Stimulated activated CD4-positive, alpha-beta T cell treated with anti-CD3 and anti-CD28 coated beads, Interleukin-12 subunit alpha, Interleukin-12 subunit beta, amount 100 ng/mL, for 4 hours (primary cell): ENCODE measurements around the gene SNX30.

Experiments used
- DNase-seq: peaks from one replicate; pipeline ENCODE4 v3.0.0-alpha.2; 2020

The SNX30 gene

DNA sequence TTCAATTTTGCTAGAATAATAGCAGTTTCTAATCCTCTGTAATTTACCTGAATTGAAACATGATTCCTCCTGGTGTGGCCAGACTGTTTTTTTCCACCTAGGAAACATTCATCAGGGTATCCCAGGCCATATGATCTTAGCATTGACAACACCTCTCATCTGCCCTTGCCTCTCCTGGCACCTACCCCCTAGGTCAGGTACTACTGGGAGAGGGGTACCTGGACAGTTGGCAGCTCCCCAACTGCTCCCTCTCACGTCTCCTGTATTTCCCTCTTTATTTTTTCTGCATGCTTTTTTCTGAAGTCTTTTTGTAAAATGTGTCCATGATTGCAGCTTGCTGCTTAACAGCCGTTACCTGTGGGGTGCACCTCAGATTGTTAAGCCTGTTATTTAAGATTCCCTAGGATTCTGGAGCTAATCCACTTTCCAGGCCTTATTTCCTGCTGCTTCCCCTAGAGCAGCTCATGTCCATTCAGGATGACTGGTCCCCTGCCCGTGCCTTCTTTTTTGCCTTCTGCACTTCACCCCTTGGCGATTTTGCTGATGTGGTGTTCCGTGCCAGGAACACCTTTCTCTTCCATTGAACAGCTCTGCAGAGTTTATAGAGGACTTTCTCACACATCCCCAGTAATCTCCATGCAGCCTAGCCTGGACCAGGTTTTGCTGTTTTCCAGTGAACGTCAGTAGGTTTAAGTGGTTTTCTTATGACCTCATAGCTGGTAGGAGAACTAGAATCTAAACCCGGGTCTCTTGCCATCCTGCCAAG is 33.6 kb downstream of the SNX30 start:
- no peak for DNase-seq

DNA sequence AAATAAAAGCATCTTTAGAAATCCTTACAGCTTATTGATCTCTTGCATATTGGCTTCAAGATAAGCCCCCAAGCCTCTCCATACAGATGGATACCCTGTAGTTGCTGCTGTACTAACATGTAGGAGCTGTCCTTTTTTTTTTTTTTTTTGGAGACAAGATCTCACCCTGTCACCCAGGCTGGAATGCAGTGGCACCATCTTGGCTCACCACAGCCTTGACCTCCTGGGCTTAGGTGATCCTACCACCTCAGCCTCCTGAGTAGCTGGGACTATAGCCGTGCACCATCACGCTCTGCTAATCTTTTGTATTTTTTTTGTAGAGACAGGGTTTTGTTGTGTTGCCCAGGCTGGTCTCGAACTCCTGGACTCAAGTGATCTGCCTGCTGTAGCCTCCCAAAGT is 35.4 kb downstream of the SNX30 start:
- no peak for DNase-seq

DNA sequence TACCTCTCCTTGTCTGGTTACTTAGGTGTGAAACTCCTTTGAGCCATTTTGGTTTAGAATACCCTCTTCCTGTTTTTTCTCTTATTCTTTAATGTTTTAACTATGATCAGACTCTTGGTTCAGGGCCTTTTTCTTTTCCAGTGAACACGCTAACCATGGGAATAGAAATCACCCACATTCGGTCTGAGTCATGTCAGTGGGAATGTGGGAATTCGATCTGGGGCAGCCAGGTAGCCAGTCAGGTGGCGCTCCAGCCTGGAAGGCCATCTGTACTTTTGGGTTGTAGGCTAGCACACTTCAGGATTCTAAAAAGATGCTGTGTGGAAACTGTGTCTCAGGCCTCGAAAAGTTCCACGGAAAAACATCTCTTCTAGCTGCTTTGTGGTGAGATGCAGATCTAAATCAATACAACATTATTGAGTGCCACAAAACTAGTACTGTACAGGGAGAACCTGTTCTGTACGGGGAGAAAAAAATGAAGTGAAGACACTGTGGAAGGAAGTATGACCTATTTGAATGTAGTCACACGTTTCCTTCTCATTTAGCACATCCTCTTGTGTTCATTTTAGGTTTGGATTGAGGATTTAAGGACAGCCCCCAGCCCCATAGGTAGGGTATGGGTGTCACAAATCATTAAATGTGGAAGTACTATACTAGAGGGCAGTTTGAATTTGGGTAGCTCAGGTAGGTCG is 36.4 kb downstream of the SNX30 start:
- no peak for DNase-seq

DNA sequence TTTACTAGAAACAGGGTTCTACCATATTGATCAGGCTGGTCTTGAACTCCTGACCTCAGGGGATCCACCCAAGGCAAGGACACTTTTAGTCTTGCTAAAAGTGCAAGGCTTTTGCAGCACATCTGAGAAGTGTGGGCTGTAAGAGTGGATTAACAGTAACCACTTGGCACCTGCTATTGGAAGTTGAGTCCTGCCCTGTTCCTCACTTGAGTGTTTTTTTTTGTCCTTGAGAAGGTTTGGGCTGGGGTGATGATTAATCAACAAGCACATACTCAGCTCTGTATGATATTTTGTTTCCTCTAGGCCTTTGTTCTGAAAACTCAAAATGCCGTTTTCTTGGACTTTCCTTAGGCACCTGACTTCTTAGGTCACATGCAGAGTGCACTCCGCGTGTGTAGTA is 37.4 kb downstream of the SNX30 start:
- DNase-seq = no peak

DNA sequence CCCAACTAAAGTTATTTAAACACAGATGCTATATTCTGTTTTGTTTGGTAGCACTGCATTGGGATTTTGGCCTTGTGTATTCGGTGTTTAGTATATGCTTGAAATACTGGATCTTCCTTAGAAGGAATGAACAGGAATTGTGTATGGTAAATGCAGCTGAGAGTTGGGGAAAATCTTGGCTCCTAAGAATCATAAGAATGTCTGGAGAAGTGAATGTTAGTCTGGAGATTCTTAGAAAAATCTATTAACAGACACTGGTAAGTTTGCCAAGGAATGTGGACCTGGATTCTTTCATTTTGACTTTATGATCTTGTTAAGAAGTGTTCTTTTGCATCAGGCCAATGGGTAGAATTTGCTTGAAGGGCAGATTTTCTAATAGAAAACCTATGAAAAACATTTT is 38.9 kb downstream of the SNX30 start:
- no peak for DNase-seq

DNA sequence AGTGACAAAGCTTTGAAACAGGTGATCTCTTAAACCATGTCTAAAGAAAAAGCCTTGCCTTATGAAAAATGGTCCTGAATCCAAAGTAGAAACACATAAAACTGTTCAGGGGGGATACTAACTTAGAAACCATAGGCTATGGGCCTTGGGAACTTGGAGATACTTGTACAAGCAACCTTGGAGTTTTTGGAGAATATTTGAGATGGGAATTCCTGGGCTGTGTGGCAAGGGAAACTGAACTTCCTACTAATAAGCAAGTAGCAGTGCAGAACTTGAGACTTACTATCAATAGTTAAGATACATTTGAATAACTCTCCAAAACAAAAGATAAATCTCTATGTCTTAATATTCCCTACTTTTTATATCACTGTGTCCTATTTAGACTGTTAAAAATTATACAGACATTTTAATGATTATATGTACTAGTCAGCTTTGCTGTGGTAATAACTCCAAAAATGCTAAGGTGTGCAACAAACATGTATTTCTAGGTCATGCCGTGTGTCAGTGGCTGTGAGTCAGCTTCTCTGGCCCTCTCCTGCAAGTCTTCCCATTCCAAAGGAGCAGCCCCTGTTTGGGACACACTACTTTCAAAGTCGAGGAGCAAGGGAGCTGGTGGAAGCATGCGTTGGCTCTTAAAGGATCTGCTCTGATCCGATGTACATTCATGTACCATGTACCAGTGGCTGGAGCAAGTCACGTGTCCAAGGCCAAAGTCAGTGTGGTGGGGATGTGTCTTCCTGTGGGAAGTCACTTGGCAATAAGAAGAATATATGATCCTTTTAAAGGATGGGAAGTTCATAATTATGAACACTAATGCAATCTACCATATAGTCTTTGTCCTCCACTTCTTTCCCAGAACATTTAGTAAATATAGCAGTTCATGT is 39.6 kb downstream of the SNX30 start:
- no peak for DNase-seq

DNA sequence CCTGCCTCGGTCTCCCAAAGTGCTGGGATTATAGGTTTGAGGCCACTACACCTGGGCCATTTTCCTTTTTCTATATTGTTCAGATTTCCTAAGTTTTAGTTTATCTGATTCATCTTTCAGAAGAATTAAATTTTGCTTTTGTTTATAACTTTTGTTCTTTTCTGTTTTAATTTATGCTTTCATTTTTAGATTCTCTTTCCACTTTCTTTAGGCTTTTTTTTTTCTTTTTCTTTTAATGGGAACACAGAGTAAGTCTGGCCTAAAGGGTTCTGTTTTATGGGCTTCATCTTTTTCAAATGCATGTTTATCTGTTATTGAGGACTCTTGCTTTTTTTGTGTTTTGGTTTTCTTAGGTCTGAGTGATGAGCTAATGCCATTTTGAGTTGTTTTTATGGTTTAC is 42.1 kb downstream of the SNX30 start:
- DNase-seq = no peak

DNA sequence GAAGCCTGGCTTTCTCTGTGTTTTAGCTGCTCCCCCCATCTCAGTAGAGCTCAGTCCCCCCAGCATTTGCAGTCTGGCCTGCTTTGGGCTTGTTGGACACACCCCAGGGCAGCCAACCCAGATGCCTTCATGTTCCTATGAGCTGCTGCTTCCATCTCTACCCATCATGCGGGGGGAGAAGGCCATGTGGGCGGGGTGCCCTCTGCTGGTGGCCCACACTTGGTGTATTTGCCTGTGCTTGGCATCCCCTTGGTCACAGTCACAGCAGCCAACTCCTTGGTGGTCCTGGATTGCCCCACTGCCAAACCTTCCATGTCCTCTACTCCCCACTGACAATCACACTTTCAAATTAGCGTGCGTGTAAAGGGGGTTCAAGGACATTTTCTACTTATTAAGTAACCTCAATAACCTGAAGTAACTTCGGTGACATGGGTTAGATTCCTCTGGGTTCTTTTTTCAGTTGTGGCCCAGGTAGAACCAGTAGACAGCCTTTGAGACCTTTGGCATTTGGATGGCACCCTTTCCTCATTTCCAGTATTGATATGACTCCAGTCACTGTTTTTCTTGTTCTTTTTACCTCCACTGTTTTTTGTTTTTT is 42.8 kb downstream of the SNX30 start:
- peak; percentile 77 for DNase-seq

DNA sequence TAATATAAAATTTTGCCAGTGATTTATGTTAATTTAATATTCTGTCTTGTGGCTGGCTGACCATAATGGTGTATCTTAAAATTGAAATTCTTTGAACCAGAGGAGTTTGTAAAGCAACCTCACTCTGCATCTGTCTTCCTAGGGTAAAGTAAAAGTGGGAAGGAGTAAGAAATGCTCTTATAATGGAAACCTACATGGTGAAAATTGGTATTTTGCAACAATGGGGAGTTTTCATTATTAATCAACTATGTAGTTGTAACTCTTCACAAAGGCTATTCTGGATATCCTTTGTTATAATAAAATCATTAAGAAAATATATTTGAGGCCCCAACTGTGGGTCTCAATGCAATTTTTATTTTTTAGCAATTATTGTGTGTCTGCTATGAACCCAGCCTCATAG is 44.2 kb downstream of the SNX30 start:
- no peak for DNase-seq

DNA sequence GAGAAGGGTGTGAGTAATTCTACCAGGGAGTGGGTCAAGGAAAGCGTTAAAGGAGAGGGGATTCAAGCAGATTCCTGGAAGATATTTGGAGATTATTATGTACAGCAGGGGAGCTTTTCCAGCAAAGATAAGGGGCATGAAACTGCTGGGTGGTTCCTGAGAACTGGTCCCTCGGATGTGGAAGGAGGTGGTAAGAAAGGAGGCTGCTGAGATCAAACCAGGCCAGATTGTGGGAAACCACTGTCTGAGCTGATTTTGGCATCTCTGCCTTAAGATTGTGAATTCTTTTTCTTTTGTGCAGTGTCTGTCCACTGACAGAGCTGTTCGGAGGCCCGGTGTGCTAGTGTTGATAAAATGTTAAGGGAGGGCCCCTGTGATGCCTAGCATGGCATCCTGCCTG is 45.4 kb downstream of the SNX30 start:
- no peak for DNase-seq

DNA sequence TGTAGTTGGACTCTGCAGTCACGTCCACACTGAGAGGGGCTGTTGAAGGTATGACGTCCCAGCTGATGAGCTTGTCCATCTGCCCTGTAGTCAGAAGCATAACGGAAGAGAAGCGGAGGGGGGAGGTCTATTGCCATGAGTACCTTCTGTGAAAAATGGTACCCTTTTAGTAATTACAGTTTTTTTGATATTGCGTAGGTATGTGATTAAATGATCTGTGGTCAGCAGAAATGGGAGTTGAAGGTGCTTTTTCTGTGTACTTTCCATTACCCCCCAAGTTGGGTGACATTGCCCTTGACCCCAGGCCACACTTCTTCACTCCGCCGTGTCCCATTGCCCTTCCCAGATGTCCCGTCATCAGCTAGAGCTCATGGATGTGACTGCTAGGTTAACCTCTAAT is 45.9 kb downstream of the SNX30 start:
- no peak for DNase-seq

DNA sequence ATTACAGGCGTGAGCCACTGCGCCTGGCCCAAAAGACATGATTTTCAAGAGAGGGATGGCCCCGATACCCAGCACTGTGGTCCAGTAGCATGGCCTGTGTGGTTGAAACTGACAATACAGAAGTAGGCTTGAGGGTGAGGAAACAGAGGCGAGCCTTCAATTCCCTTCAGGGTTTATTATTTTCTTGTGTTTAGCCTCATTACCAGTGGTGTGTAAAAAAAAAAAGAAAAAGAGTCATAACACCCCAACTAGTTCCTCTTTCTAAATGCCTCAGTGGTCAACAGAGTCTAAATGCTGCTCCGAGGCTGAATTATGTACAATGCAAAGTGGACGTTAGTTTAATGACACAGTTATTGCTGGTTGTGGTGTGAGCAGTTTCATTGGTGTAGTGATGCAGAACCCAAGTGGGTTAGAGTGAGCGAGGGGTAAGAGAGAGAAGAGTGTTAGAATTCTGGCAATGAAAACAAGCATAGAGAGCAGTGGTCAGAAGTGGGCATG is 58.8 kb downstream of the SNX30 start:
- no peak for DNase-seq

DNA sequence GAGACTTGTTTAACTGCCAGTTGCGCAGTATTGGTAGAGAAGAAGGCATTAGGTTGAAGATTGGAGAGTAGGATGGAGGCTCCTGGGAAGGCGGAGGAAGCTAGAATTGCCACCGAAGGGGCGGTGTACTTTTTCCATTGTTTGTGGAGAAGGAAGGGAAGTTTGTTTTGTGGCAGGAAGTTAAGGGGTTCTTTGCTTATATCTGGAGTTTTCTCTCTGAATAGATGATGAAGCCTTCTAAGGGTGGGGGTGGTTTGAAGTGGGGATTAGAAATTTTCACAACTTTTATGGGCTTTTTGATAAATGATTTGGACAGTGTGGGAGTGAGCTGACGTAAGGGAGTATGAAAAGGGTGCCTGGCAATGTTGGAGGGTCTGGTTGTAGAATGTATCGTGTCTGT is 59.3 kb downstream of the SNX30 start:
- DNase-seq = no peak

DNA sequence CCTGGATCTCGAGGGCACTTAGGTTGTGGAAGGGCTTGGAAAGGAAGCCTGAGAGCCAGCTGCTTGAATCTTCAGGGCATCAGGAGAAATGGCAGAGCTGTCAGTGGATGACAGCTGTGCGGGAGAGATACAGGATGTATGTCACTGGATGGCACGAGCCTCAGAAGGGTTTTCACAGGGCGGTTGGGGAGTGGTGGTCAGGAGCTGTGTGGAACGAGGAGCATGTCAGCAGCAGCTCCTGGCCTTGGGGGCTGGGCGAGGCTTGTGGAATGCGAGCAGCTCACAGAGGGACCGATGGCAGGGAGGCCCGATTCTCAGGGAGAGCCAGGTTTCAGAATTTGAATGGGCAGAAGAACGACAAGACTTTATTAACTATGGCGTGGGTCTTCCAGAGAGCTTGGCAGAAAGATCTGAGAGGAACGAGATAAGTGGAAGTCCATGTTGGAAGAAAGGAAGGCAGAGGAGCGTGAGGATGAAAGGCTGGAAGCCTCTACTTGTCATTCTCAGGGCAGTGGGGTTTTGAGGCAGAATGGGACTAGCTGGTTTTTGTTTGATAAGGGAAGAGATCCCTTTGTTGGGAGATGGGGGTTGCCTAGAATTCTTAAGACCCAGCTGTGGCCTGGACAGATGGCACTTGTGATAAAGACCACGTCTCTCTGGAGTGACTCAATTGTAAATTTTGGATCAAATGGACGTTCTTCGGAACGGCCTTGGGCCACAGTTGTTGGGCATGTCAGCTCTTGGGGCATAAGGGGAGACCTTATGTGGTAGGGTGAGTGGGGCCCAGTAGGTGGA is 60.3 kb downstream of the SNX30 start:
- no peak for DNase-seq

DNA sequence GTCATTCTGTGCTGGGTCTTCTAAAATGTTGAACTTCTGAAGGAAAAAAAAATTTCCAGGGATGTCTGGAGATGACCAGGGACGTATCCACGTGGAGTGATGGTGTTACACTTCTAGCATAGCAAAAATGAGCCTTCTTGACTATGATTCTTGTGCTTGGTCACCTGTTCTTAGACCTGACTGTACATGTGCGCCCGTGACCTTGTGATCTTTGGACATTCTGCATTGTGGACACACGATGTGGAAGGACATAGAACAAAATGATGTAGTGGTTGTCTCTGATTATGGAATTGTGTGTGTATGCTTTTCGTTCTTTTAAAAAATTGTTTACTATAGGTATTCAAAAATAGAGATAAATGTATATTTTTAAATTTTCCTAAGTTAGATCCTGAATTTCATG is 61.0 kb downstream of the SNX30 start:
- no peak for DNase-seq

DNA sequence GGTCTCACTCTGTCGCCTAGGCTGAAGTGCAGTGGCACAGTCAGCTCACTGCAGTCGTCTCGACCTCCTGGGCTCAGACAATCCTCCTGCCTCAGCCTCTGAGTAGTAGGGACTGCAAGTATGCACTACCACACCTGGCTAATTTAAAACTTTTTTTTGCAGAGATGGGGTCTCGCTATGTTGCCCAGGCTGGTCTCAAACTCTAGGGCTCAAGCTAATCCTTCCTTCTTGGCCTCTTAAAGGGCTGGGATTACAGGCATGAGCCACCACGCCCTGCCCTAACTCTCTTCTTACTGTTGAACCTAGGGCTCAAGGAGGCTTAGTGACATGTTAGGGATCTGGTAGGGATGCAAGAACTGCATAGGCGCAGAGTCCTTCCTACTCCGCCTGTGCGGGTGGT is 65.3 kb downstream of the SNX30 start:
- no peak for DNase-seq

DNA sequence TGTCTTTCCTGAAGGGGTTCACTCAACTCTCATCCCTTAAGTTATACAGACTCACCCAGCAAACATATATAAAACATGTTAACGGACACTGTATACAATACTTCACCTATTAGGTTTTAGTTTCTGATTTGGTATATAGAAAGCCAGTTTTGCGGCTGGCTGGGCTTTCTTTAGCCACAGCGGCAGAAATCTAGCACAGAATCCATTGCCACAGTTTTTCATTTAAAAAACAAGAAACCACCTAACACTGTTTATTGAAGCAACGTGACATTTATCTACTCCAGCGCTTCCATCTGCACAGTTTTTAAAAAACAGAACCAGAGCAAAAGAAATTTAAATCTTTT is 67.3 kb downstream of the SNX30 start:
- DNase-seq = no peak

DNA sequence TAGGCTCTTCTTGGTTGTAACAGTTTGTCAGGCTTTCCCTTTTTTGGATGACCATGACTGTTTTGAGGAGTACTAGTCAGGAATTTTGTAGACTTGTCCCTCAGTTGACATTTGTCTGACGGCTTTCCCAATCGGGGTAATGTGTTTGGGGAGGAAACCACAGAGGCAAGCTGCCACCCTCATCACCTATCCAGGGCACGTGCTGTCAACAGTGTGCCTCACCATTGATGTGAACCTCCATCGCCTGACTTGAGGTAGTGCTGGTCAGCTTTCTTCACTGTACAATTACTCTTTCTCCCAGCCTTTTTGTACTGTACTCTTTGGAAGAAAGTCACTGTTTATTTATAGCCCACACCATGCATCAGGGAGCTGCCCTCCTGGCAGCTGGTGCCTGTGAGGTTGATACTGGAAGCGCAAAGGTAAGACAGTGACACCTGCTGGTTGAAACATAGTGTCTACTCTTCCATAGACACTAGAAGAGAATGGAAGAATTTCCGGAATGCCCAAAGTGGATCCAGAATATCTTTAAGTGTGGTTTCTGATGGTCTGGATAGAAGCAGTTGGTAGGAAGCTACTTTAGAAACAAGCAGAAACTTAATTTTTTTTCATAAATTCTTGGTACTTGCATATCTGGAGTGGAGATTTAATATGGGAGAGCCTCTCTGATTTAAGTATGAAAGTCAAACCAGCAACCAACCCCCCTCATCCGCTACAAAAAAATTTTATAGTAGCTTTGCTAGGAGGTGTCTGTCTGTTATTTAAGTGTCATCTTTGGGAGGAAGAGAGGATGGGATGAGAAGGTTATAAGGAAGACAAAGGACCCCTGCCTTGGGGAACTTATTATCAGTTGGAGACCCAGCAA is 69.3 kb downstream of the SNX30 start:
- DNase-seq = no peak

DNA sequence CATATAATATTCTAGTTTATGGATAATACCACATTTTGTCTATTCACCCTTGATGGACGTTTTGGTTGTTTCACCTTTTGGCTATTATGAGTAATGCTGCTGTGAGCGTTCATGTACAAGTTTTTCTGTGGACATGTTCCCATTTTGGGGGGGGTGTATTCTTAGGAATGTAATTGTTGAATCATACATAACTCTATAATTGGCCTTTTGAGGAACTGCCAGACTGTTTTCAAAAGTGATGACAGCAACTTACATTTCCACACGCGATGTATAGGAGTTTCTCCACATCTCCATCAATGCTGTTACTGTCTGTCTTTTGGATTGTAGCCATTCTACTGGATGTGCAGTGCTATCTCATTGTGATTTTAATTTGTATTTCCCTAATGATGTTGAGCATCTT is 70.3 kb downstream of the SNX30 start:
- no peak for DNase-seq

DNA sequence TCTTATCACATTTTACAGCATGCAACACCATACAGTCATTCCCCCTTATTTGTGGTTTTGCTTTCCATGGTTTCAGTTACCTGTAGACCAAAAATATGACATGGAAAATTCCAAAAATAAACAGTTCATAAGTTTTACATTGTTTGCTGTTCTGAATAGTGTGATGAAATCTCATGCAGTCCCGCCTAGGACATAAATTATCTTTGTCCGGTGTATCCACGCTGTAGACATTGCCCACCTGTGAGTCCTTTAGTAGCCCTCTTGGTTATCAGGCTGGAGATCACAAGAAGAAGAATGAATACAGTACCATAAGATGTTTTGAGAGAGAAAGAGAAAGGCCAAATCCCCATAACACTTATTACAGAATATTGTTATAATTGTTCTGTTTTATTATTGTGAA is 72.1 kb downstream of the SNX30 start:
- DNase-seq = no peak

DNA sequence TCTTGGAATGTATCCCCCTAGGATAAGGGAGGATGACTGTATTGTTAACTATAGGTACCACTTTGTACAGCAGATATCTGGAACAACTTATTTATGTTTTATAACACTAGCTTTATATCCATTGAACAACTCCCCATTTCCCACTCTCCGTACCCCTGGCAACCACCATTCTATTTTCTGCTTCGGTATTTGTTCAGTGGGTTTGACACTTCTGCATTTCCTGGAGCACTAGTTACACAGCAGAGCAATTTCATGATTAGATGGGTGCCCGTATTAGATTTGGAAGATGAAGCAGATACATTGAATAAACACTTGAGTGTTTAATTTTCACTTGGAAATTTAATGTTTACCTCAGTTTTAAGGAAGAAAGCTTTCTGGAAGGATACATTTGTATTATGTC is 72.7 kb downstream of the SNX30 start:
- DNase-seq = no peak
